ENCODE data around the gene C1QTNF12.

C1QTNF12 gene

GRCh38 chr1:1223321-1223720, 23.2 kb downstream of the C1QTNF12 start:
- Histone ChIP-seq H3K27ac (ENCODE audit: low read depth, low read length, severe bottlenecking) (no peak overlapping the region), H3K9me3 (ENCODE audit: control insufficient read depth, low read length) (no peaks in the 10 kb centered on the region), H3K36me3 (ENCODE audit: control insufficient read depth, insufficient read depth, low read length) (peaks cover 72% of the 10 kb centered on the region), H3K4me3 (ENCODE audit: extremely low read depth, insufficient read depth, low read length, poor library complexity, severe bottlenecking) (no peak overlapping the region), H3K4me1 (ENCODE audit: control insufficient read depth, insufficient read depth, low read length, poor library complexity, severe bottlenecking) (no peaks in the 10 kb centered on the region)
- 98 to 99% methylated on average over 13 to 15 of the region's 15 CpGs for WGBS, 2 experiments (ENCODE audit: insufficient coverage in 2 of 2)

- 96 to 97% methylated on average over 44 of the region's 44 CpGs for WGBS, 2 experiments (ENCODE audit: insufficient coverage in 2 of 2)
- H3K36me3 ChIP-seq (ENCODE audit: control insufficient read depth, insufficient read depth, low read length) = peaks cover 72% of the 10 kb centered on the region
Measured at GRCh38 chr1:1222575-1223225, 23.8 kb downstream of the C1QTNF12 start.

GRCh38 chr1:1221887-1222574, 24.5 kb downstream of the C1QTNF12 start:
- Histone ChIP-seq H3K4me1 (ENCODE audit: control insufficient read depth, insufficient read depth, low read length, poor library complexity, severe bottlenecking) (no peaks in the 10 kb centered on the region), H3K4me3 (ENCODE audit: extremely low read depth, insufficient read depth, low read length, poor library complexity, severe bottlenecking) (no peak overlapping the region), H3K9me3 (ENCODE audit: control insufficient read depth, low read length) (no peaks in the 10 kb centered on the region), H3K27ac (ENCODE audit: low read depth, low read length, severe bottlenecking) (no peak overlapping the region), H3K36me3 (ENCODE audit: control insufficient read depth, insufficient read depth, low read length) (peaks cover 73% of the 10 kb centered on the region)
- 95 to 96% methylated on average over 29 to 30 of the region's 30 CpGs for WGBS, 2 experiments (ENCODE audit: insufficient coverage in 2 of 2)

More at GRCh38 chr1:1222575-1223225, 23.8 kb downstream of the C1QTNF12 start:
- Histone ChIP-seq H3K4me3 (ENCODE audit: extremely low read depth, insufficient read depth, low read length, poor library complexity, severe bottlenecking) (no peak overlapping the region), H3K4me1 (ENCODE audit: control insufficient read depth, insufficient read depth, low read length, poor library complexity, severe bottlenecking) (no peaks in the 10 kb centered on the region), H3K27ac (ENCODE audit: low read depth, low read length, severe bottlenecking) (no peak overlapping the region), H3K9me3 (ENCODE audit: control insufficient read depth, low read length) (no peaks in the 10 kb centered on the region)

GRCh38 chr1:1220197-1220596, 26.3 kb downstream of the C1QTNF12 start:
- 96 to 97% methylated on average over 24 of the region's 24 CpGs for WGBS, 2 experiments (ENCODE audit: insufficient coverage in 2 of 2)
- Histone ChIP-seq H3K36me3 (ENCODE audit: control insufficient read depth, insufficient read depth, low read length) (peaks cover 64% of the 10 kb centered on the region), H3K4me1 (ENCODE audit: control insufficient read depth, insufficient read depth, low read length, poor library complexity, severe bottlenecking) (no peaks in the 10 kb centered on the region), H3K9me3 (ENCODE audit: control insufficient read depth, low read length) (no peaks in the 10 kb centered on the region), H3K27ac (ENCODE audit: low read depth, low read length, severe bottlenecking) (no peak overlapping the region), H3K4me3 (ENCODE audit: extremely low read depth, insufficient read depth, low read length, poor library complexity, severe bottlenecking) (no peak overlapping the region)

GRCh38 chr1:1219341-1219740, 27.2 kb downstream of the C1QTNF12 start:
- 96 to 98% methylated on average over 16 to 20 of the region's 20 CpGs for WGBS, 2 experiments (ENCODE audit: insufficient coverage in 2 of 2)
- no peak overlapping the region for H3K4me3 ChIP-seq (ENCODE audit: extremely low read depth, insufficient read depth, low read length, poor library complexity, severe bottlenecking)
- H3K36me3 ChIP-seq (ENCODE audit: control insufficient read depth, insufficient read depth, low read length) = peaks cover 56% of the 10 kb centered on the region
- no peak overlapping the region for H3K27ac ChIP-seq (ENCODE audit: low read depth, low read length, severe bottlenecking)
- H3K4me1 ChIP-seq (ENCODE audit: control insufficient read depth, insufficient read depth, low read length, poor library complexity, severe bottlenecking) = no peaks in the 10 kb centered on the region
- no peaks in the 10 kb centered on the region for H3K9me3 ChIP-seq (ENCODE audit: control insufficient read depth, low read length)

GRCh38 chr1:1218524-1219200, 27.9 kb downstream of the C1QTNF12 start:
- 93 to 94% methylated on average over 34 to 36 of the region's 36 CpGs for WGBS, 2 experiments (ENCODE audit: insufficient coverage in 2 of 2)

GRCh38 chr1:1217621-1218523, 28.6 kb downstream of the C1QTNF12 start:
- H3K4me3 ChIP-seq (ENCODE audit: extremely low read depth, insufficient read depth, low read length, poor library complexity, severe bottlenecking) = no peak overlapping the region
- no peak overlapping the region for H3K27ac ChIP-seq (ENCODE audit: low read depth, low read length, severe bottlenecking)
- no peaks in the 10 kb centered on the region for H3K4me1 ChIP-seq (ENCODE audit: control insufficient read depth, insufficient read depth, low read length, poor library complexity, severe bottlenecking)
- 93 to 94% methylated on average over 46 to 52 of the region's 52 CpGs for WGBS, 2 experiments (ENCODE audit: insufficient coverage in 2 of 2)
- H3K9me3 ChIP-seq (ENCODE audit: control insufficient read depth, low read length) = no peaks in the 10 kb centered on the region
- H3K36me3 ChIP-seq (ENCODE audit: control insufficient read depth, insufficient read depth, low read length) = peaks cover 49% of the 10 kb centered on the region

More at GRCh38 chr1:1218524-1219200, 27.9 kb downstream of the C1QTNF12 start:
- Histone ChIP-seq H3K36me3 (ENCODE audit: control insufficient read depth, insufficient read depth, low read length) (peaks cover 56% of the 10 kb centered on the region), H3K4me3 (ENCODE audit: extremely low read depth, insufficient read depth, low read length, poor library complexity, severe bottlenecking) (no peak overlapping the region), H3K27ac (ENCODE audit: low read depth, low read length, severe bottlenecking) (no peak overlapping the region), H3K9me3 (ENCODE audit: control insufficient read depth, low read length) (no peaks in the 10 kb centered on the region), H3K4me1 (ENCODE audit: control insufficient read depth, insufficient read depth, low read length, poor library complexity, severe bottlenecking) (no peaks in the 10 kb centered on the region)

GRCh38 chr1:1216770-1217620, 29.5 kb downstream of the C1QTNF12 start:
- Histone ChIP-seq H3K36me3 (ENCODE audit: control insufficient read depth, insufficient read depth, low read length) (peaks cover 42% of the 10 kb centered on the region), H3K9me3 (ENCODE audit: control insufficient read depth, low read length) (no peaks in the 10 kb centered on the region), H3K27ac (ENCODE audit: low read depth, low read length, severe bottlenecking) (no peak overlapping the region), H3K4me3 (ENCODE audit: extremely low read depth, insufficient read depth, low read length, poor library complexity, severe bottlenecking) (no peak overlapping the region), H3K4me1 (ENCODE audit: control insufficient read depth, insufficient read depth, low read length, poor library complexity, severe bottlenecking) (no peaks in the 10 kb centered on the region)
- 96 to 97% methylated on average over 70 of the region's 74 CpGs for WGBS, 2 experiments (ENCODE audit: insufficient coverage in 2 of 2)

GRCh38 chr1:1215881-1216605, 30.5 kb downstream of the C1QTNF12 start:
- Histone ChIP-seq H3K4me3 (ENCODE audit: extremely low read depth, insufficient read depth, low read length, poor library complexity, severe bottlenecking) (no peak overlapping the region), H3K4me1 (ENCODE audit: control insufficient read depth, insufficient read depth, low read length, poor library complexity, severe bottlenecking) (no peaks in the 10 kb centered on the region), H3K36me3 (ENCODE audit: control insufficient read depth, insufficient read depth, low read length) (peaks cover 32% of the 10 kb centered on the region), H3K27ac (ENCODE audit: low read depth, low read length, severe bottlenecking) (no peak overlapping the region), H3K9me3 (ENCODE audit: control insufficient read depth, low read length) (no peaks in the 10 kb centered on the region)
- WGBS, 2 experiments (ENCODE audit: insufficient coverage in 2 of 2) = 95 to 97% methylated on average over 17 of the region's 21 CpGs

Measured in mesodermal cell (in vitro differentiated cells).